OCI-LY3 (cell line): ENCODE data around the gene TP63.

ENCODE experiments used
- H2AFZ ChIP-seq: fragments of 200-600, 300-600 bp; shearing (Covaris generic); 2 replicates; pipeline ENCODE4 v1.6.0; 2014; ENCODE audit warnings: antibody characterized with exemption, low read depth, low read length
- H3K27ac ChIP-seq: fragments of 200-600, 300-600 bp; sonication (generic); 2 replicates; pipeline ENCODE4 v1.5.1; 2014; ENCODE audit warnings: mild to moderate bottlenecking, low read length, moderate library complexity, mixed read lengths
- H3K27me3 ChIP-seq: fragments of 200-600, 300-600 bp; sonication (generic); 2 replicates; pipeline ENCODE4 v1.6.1; 2014; ENCODE audit warnings: low read depth, low read length, mixed read lengths
- H3K36me3 ChIP-seq: fragments of 200-600, 300-600 bp; sonication (generic); replicated peaks from 2 replicates; pipeline ENCODE3; 2014; ENCODE audit warnings: low read depth, low read length, mixed read lengths
- H3K4me1 ChIP-seq: fragments of 300-600, 200-600 bp; sonication (generic); 2 replicates; pipeline ENCODE4 v1.6.1; 2014; ENCODE audit warnings: low read length, mixed read lengths
- H3K4me2 ChIP-seq: fragments of 200-600, 300-600 bp; sonication (generic); 2 replicates; pipeline ENCODE4 v1.6.1; 2014; ENCODE audit warnings: low read length, mixed read lengths
- H3K4me3 ChIP-seq: fragments of 300-600, 200-600 bp; sonication (generic); 2 replicates; pipeline ENCODE4 v1.5.1; 2014; ENCODE audit warnings: antibody characterized with exemption, mild to moderate bottlenecking, low read length, moderate library complexity
- H3K79me2 ChIP-seq: fragments of 300-600, 200-600 bp; shearing (Covaris generic); 2 replicates; pipeline ENCODE4 v1.6.1; 2014; ENCODE audit warnings: mild to moderate bottlenecking, low read length, mixed read lengths
- H3K9ac ChIP-seq: fragments of 300-600, 200-600 bp; shearing (Covaris generic); 2 replicates; pipeline ENCODE4 v1.6.0; 2014; ENCODE audit warnings: mild to moderate bottlenecking, low read length, moderate library complexity
- H3K9me3 ChIP-seq: fragments of 200-600, 300-600 bp; shearing (Covaris generic); 2 replicates; pipeline ENCODE4 v1.6.1; 2014; ENCODE audit warnings: low read length, mixed read lengths; ENCODE audit not compliant: insufficient read depth
- H4K20me1 ChIP-seq: fragments of 200-600, 300-600 bp; sonication (generic); 2 replicates; pipeline ENCODE4 v1.6.1; 2016; ENCODE audit warnings: low read length, mixed read lengths; ENCODE audit not compliant: insufficient read depth
- EZH2phosphoT487 ChIP-seq: fragments of 200-600 bp; shearing (Covaris generic); IDR thresholded peaks from 2 replicates; pipeline ENCODE4 v1.6.1; 2018; ENCODE audit warnings: antibody characterized with exemption, mixed run types, low read depth
- TF ChIP-seq, protein P1 (sequence below): fragments of 200-600, 300-600 bp; sonication (generic); IDR thresholded peaks from 2 replicates; pipeline ENCODE4 v1.5.1; 2014; ENCODE audit warnings: antibody characterized with exemption, low read length, low read depth

TP63 gene

DNA sequence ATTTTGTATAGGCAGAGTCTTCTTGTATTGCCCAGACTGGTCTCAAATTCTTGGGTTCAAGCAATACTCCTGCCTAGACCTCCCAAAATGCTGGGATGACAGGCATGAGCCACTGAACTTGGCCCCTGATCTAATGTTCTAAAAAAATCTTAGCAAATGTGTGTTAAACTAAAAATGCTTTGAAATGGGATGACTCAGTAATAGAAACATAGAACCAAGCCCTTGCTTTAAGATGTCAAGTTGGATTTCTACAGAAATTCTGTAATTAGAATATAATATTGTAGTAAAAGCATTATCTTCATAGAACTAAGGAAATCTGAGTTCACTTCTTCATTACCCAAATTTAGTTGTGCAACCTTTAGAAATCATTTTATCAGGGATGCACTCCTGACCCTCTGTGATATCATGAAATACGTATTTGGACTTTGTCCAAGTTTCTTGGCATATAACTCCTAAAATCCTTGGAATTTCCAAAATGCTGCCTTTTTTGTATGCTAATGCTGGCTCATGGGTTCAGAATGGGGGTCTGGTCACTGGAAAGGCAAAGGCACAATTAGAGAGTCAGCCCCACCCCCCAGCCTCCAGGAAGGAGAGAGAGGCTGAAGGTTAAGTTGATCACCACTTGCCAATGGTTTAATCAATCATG is 217.3 kb downstream of the TP63 start:
- no peak overlapping the region for H3K27ac ChIP-seq
- no peaks in the 10 kb centered on the region for H4K20me1 ChIP-seq
- H3K27me3 ChIP-seq: no peaks in the 10 kb centered on the region
- H3K9me3 ChIP-seq: no peaks in the 10 kb centered on the region
- no peak overlapping the region for H3K9ac ChIP-seq
- H3K79me2 ChIP-seq: no peaks in the 10 kb centered on the region
- no peak overlapping the region for H3K4me2 ChIP-seq
- no peaks in the 10 kb centered on the region for H3K4me1 ChIP-seq
- H2AFZ ChIP-seq: no peak overlapping the region
- peaks cover 10% of the 10 kb centered on the region for H3K36me3 ChIP-seq
- no peak overlapping the region for H3K4me3 ChIP-seq
- TF ChIP-seq EZH2phosphoT487: no peak
- TF ChIP-seq, protein P1, sequence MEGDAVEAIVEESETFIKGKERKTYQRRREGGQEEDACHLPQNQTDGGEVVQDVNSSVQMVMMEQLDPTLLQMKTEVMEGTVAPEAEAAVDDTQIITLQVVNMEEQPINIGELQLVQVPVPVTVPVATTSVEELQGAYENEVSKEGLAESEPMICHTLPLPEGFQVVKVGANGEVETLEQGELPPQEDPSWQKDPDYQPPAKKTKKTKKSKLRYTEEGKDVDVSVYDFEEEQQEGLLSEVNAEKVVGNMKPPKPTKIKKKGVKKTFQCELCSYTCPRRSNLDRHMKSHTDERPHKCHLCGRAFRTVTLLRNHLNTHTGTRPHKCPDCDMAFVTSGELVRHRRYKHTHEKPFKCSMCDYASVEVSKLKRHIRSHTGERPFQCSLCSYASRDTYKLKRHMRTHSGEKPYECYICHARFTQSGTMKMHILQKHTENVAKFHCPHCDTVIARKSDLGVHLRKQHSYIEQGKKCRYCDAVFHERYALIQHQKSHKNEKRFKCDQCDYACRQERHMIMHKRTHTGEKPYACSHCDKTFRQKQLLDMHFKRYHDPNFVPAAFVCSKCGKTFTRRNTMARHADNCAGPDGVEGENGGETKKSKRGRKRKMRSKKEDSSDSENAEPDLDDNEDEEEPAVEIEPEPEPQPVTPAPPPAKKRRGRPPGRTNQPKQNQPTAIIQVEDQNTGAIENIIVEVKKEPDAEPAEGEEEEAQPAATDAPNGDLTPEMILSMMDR: no peak

DNA sequence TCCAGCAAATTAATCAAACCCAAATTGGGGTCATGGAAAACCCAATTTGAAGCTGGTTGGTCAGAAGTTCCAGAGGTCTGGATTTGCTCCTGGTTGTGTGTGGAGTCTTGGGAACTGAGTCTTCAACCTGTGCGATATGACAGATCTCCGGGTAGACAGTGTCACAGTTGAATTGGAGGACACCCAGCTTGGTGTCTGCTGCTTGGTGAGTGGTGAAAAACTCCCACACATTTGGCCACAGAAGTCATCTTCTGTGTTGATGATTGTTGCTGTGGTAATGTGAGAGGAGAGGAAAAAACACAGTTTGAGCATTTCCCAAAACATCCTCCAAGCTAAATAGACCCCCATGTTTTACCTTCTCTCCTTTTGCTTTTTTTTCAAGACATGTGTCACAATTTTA is 218.1 kb downstream of the TP63 start:
- Histone ChIP-seq H3K4me2 (no peak overlapping the region), H2AFZ (no peak overlapping the region), H3K79me2 (no peaks in the 10 kb centered on the region), H3K9me3 (no peaks in the 10 kb centered on the region), H4K20me1 (no peaks in the 10 kb centered on the region), H3K9ac (no peak overlapping the region), H3K4me3 (no peak overlapping the region), H3K27ac (no peak overlapping the region), H3K36me3 (peaks cover 8% of the 10 kb centered on the region), H3K27me3 (no peaks in the 10 kb centered on the region), H3K4me1 (no peaks in the 10 kb centered on the region)
- no peak for TF ChIP-seq EZH2phosphoT487
- TF ChIP-seq, protein P1: no peak

DNA sequence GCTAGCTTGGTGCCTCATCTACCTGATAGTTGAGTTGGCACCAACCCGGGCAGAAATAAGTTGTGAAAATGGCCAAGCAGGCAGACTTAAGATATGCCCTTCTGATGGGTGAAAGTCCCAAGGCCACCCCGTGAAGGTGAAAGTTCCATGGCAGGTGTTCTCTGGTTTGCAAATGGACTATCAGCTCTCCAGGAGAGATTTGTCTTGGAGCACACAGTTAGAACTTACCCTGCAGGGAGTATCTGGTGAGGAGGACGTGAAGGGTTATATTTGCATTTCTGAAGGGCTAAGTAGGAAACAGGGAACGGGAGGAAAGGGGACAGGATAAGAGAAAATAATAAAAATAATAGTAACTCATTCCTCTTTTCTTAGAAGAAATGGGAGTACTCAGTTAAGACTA is 220.5 kb downstream of the TP63 start:
- H2AFZ ChIP-seq: no peak overlapping the region
- TF ChIP-seq, protein P1: no peak
- no peak for TF ChIP-seq EZH2phosphoT487
- no peaks in the 10 kb centered on the region for H3K36me3 ChIP-seq
- H3K4me2 ChIP-seq: no peak overlapping the region
- no peaks in the 10 kb centered on the region for H4K20me1 ChIP-seq
- H3K9me3 ChIP-seq: no peaks in the 10 kb centered on the region
- no peaks in the 10 kb centered on the region for H3K4me1 ChIP-seq
- H3K27me3 ChIP-seq: no peaks in the 10 kb centered on the region
- no peak overlapping the region for H3K4me3 ChIP-seq
- H3K9ac ChIP-seq: no peak overlapping the region
- no peak overlapping the region for H3K27ac ChIP-seq
- H3K79me2 ChIP-seq: no peaks in the 10 kb centered on the region

DNA sequence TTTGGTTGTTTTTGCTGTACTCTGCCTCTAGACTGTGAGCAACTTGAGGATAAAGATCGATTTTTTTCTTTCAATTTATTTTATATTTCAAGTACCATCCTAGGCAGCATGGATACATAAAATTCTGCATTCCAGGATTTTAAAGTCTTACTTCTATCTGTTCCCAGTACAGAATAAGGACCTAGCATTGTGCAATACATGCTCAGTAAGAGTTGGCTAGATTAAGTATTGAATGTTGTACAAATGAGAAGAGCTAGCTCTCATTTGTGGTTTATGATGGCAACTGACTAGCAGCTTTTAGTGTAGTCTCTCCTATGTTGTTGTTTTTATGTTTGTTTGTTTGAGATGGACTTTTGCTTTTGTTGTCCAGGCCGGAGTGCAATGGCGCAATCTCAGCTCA is 222.7 kb downstream of the TP63 start:
- Histone ChIP-seq H4K20me1 (no peaks in the 10 kb centered on the region), H3K79me2 (no peaks in the 10 kb centered on the region), H3K4me2 (no peak overlapping the region), H3K36me3 (no peaks in the 10 kb centered on the region), H3K27ac (no peak overlapping the region), H3K9ac (no peak overlapping the region), H2AFZ (no peak overlapping the region), H3K9me3 (no peaks in the 10 kb centered on the region), H3K4me1 (no peaks in the 10 kb centered on the region), H3K27me3 (no peaks in the 10 kb centered on the region), H3K4me3 (no peak overlapping the region)
- TF ChIP-seq, protein P1: no peak
- TF ChIP-seq EZH2phosphoT487: no peak
